Stimulated activated CD8-positive, alpha-beta memory T cell treated with anti-CD3 and anti-CD28 coated beads, Interleukin-12 subunit alpha, Interleukin-12 subunit beta, amount 100 ng/mL, for 1 hour (primary cell): ENCODE measurements around the gene SH3BP4.

Experiments
- DNase-seq: peaks from one replicate; pipeline ENCODE4 v3.0.0-alpha.2; 2020; ENCODE audit warnings: low read depth

SH3BP4 gene

DNA sequence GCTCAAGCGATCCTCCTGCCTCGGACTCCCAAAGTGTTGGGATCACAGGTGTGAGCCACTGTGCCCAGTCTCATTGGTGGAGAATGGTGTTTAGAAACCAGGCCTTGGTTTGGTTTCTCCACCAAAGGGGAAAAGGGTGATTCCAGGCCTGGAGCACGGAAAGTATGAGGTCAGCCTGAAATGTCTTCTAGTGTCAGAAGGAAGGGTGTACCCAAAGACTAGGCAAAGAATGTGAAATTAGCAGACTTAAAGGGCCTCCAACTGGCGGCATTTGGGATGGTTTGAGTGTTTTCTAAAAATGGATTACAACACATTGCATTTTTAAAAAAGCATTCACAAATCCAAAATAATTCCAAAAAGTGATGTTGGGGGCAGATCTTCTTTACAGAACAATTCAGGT is 139.6 kb downstream of the SH3BP4 start:
- no peak for DNase-seq

DNA sequence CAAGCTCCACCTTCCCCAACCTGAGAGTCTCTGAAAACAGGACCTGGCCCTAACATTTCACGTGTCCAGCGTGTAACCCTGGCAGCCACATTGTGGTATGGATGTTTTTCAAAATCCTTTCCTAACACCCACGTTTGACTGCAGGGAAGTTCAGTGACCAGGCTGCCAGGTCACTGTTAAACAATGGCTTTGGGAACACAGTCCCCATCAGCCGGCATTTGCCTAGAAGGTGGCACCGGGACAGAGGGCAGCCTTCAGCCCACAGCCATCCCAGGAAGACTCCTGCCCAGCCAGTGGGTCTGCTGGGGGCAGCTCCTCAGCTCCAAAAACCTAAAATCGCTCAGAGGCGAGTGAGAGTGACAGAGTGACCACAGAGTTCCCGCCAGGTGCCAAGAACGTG is 140.2 kb downstream of the SH3BP4 start:
- DNase-seq: no peak

DNA sequence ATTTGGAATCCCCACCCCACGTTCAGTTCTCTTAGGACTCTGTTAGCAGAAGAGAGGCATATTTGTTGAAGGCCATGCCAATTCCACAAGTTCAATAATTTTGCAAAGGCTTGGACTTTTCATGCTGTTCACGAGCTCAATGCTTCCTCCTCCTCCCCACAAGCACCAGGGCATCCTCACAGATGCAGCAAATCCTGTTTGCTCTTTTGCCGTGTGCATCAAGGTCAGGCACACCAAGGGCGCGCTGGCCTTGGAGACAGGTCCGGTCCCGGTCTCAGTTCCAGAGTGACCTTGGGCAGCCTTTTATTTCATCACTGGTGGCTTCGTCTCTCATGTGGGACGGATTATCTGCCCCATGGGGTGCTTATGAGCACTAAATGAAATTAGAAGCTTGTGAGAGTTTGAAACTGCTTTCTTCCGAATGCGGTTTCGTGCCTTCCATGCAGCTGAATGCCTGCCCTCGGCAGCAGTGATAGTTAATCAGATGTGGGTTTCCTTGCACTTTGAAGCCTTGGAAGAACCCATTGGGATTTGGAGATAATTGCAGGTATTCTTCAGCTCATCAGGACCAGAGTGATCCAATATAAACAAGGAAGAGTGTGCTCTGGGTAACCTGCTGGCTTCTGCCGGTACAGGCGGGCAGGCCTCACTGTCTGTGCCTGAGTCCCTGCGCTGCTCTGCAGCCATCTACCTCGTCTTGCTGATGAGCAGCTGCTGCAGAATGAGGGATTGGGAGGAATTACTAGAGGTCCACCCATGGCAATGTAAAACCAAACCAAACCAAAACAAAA is 140.8 kb downstream of the SH3BP4 start:
- no peak for DNase-seq

DNA sequence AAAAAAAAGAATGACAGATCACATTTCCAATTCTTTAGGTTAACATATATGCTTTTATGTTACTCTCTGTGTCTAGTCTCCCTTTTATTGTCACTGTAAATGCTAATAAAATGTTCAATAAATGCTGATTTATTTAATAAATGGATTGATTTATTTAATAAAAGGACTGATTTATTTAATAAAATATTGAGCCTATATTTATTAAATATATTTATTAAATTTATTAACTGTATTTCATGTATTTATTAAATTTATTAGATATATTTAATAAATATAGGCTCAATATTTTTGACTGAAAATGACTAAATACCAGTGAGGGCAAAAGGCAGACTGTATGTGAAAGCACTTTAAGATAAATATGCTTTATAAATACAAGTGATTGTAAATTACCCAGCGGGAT is 142.6 kb downstream of the SH3BP4 start:
- DNase-seq: no peak

DNA sequence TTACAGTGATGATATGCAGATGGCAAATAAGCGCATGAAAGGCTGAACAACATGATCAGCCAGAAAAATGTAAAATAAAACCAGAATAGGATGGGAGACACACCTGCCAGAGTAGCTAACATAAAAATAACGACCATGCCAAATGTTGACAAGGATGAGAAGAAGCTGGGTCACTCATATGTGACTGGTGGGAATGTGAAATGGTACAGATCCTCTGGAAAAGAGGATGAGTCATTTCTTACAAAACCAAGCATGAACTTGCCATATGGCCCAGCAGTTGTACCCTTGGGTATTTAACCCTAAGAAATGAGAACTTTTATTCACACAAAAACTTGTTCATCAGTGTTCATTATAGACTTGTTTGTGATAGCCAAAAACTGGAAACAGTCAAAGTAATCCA is 143.8 kb downstream of the SH3BP4 start:
- DNase-seq: no peak

DNA sequence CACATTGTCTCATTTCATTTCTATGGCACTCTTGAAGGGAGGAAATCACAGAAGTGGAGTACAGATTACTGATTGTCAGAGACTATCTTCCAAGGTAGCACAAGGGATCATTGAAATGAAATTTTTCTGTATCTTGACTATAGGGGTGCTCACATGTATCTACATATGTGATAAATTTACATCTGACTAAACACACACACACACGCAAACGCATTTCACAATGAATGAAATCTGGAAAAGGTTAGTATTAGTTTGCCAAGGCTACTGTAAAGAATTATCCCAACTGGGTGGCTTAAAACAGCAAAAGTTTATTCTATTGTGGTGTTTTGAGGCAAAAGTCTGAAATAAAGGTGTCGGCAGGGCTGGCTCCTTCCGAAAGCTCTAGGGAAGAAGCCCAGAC is 144.6 kb downstream of the SH3BP4 start:
- DNase-seq: no peak

DNA sequence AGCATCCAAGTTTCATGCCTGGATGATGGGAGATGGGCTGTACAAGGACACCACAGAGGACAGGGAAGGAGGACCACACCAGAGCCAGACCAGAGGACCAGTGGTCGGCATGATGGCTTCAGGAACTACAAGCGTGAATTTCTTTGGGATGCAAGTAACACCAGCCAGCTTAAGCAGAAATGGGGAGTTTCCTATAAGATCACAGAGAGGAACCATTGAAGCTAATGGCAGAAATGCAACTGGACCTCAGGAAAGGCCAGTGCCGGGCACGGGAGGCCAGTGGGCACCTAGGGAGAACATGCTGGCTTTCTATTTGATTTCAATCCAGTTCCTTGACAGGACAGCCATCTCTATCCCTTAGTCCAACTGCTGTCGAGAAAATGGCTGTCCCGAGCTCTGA is 145.4 kb downstream of the SH3BP4 start:
- no peak for DNase-seq

DNA sequence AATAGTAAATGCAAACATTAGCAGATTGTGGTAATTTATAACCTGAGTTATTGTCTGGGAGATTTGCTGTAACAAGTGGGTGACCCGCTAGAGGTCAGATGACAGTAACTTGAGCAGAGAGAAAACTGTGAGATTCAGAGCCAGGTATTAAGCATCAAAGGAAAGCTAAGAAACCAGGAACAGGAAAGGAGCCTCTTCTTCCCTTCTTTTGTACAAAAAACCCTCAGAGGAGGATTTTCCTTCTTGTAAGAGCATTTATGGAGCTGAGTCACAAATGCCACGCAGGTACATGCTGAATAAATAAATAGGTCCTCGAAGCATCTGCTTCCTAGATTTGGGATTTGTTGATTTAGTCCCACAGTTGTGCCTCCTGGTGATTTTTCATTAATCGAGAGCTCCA is 146.5 kb downstream of the SH3BP4 start:
- DNase-seq: no peak

DNA sequence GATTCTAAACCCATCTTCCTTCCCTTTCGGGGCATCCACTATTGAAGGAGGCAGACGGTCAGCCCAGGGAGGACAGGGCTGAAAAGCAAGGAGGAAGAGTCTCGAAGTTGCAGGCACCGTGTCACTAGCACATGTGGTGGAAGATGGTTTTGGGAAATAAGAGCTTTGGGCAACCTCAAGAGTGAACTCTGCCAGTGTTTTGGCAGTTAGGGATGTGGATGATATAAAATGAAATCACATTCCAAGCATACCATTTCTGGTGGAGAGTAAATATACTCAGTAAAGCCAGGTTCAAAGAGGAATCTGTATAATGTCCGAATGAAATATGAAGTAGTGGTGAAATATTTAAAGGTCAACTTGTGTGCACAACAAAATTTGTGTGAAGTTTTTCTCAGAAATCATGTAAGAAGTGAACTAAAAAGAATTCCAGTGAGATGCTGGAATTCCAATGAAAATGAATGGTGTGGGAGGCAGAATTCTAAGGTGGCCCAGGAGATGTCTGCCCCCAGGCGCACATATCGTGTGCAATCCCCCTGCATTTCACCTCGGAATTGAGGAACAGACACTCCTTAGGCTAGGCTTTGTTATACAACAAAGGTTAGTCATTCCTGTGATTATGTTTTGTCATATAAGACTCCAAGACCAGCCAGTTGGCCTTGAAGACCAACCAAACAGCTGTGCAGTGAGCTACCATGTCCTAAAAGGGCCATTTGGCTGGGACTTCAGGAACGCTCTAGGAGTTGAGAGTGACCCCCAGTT is 147.1 kb downstream of the SH3BP4 start:
- DNase-seq: no peak

DNA sequence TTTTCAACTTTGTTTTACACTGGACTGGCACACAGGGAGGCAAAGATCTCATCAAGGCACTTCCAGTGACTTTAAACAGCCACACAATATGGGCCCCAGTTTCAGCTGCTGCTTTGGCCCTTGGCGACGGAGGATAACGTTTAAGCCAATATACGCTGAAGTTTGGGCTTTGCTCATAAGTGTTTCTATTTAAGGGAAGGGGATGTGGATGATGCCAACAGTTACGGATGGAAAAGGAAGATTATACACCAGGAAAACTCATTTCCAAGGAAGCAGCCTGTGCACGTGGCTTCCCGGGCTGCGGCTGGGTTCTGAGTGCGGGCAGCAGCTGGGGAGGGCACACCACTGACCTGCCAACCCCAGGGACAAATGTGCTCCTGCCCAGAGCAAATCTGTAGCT is 151.1 kb downstream of the SH3BP4 start:
- no peak for DNase-seq
